ENCODE measurements around the gene SYNGAP1. TPM values are rescaled to one million over a fixed set of nuclear protein-coding genes. Genes with fewer than 3 reads are reported as not detected.

SYNGAP1 gene
- total and polyA plus RNA-seq, 2 of the 8 experiments (the other 6 are each of a cell fraction or from before 2014, with no cell fraction given), result 31.0 to 101 TPM

GRCh38 chr6:33410711-33411631 lies 8.9 kb upstream of the SYNGAP1 start, which contains the start of gene PHF1:
Gene PHF1 (plus strand): TSS chr6:33411014. CDS start chr6:33412264, 1,250 bp downstream.
- H2BK5ac ChIP-seq (ENCODE audit: low read depth, low read length), result peak within 1 kb of the TSS; percentile 94; the same call in 1 of the 2 replicates
- H3K9ac ChIP-seq (replicated peaks in 1 of 4; ENCODE audit: extremely low read depth in 1 of 4, low read depth in 3 of 4, low read length in 3 of 4), result peak within 1 kb of the TSS; percentile 30 to 71 (median 47); a peak in 6 of 7 replicates
- ChIA-PET POLR2A (ENCODE audit: partially characterized antibody) (interaction anchor here (0.5 to 3.6 kb wide), 6 partner anchors 8 to 133 kb away, joined by 3 to 24 read pairs (median 6); partner anchors contain the start of genes SYNGAP1 and TAPBP), CTCF (ENCODE audit: partially characterized antibody) (interaction anchor here (0.9 to 1.7 kb wide), 2 partner anchors 11 to 14 kb away, joined by 3 to 8 read pairs; no protein-coding TSS in a partner anchor)
- H4K5ac ChIP-seq (ENCODE audit: insufficient read length, low read depth, low read length), result peak within 1 kb of the TSS; percentile 97
- H4K20me1 ChIP-seq (replicated peaks in 1 of 2; ENCODE audit: control insufficient read depth in 1 of 2, insufficient read depth in 2 of 2, low read length in 2 of 2), result peaks cover 4 to 11% of the 10 kb centered on the region in 2 experiments
- H2BK15ac ChIP-seq (ENCODE audit: low read length), result no peak within 1 kb of the TSS
- no peaks in the 10 kb centered on the region for H3K27me3 ChIP-seq (replicated peaks in 1 of 4; ENCODE audit: control insufficient read depth in 3 of 4, extremely low read depth in 1 of 4, insufficient read depth in 3 of 4, low read length in 3 of 4)
- peak in 1 of 2 experiments; percentile 74 for DNase-seq (ENCODE audit: low read depth in 1 of 2, low spot score in 2 of 2)
- no peak within 1 kb of the TSS for H2BK12ac ChIP-seq (ENCODE audit: low read depth, low read length)
- H3K56ac ChIP-seq (replicated peaks; ENCODE audit: insufficient read length, low read depth, low read length), result no peak within 1 kb of the TSS
- H3K79me1 ChIP-seq (ENCODE audit: low read depth, low read length), result peaks cover 8% of the 10 kb centered on the region; the same call in 1 of the 2 replicates
- H3K4me3 ChIP-seq (ENCODE audit: extremely low read depth in 1 of 4, insufficient read depth in 2 of 4, low read depth in 3 of 4, low read length in 4 of 4), result peak within 1 kb of the TSS; percentile 48 to 87 (median 70)
- H3K23ac ChIP-seq (ENCODE audit: insufficient read length), result no peak within 1 kb of the TSS
- H3K36me3 ChIP-seq (ENCODE audit: control insufficient read depth in 2 of 4, insufficient read depth in 4 of 4, low read length in 3 of 4), result peaks cover 12 to 52% (median 38%) of the 10 kb centered on the region in 4 experiments; a peak in 7 of 8 replicates
- H3K4me1 ChIP-seq (replicated peaks in 1 of 4; ENCODE audit: control insufficient read depth in 3 of 4, insufficient read depth in 4 of 4, low read length in 3 of 4), result peaks cover 0 to 13% (median 6%) of the 10 kb centered on the region in 4 experiments; a peak in 5 of 7 replicates
- no peak within 1 kb of the TSS for H2BK120ac ChIP-seq (replicated peaks; ENCODE audit: low read depth, low read length)
- peak within 1 kb of the TSS; percentile 60 to 81 for H3K4me2 ChIP-seq (ENCODE audit: insufficient read depth in 1 of 2, low read depth in 2 of 2, low read length in 2 of 2)
- H2AK5ac ChIP-seq (ENCODE audit: low read depth, low read length), result no peak within 1 kb of the TSS
- no peak within 1 kb of the TSS for H2BK20ac ChIP-seq (ENCODE audit: low read length)
- no peak within 1 kb of the TSS for H2AFZ ChIP-seq (ENCODE audit: low read length)
- no peak within 1 kb of the TSS for H4K91ac ChIP-seq (replicated peaks; ENCODE audit: insufficient read length, low read length)
- H3K23me2 ChIP-seq (ENCODE audit: low read depth, low read length), result peaks cover 5% of the 10 kb centered on the region; the same call in 1 of the 2 replicates
- no peaks in the 10 kb centered on the region for H3K9me3 ChIP-seq (ENCODE audit: insufficient read depth in 2 of 2, low read depth in 1 of 2, low read length in 1 of 2)
- H3K14ac ChIP-seq (ENCODE audit: insufficient read length), result no peak within 1 kb of the TSS
- peak within 1 kb of the TSS; percentile 52 for H3K27ac ChIP-seq (ENCODE audit: low read depth, low read length)
- FAIRE-seq, result no peak
- H3K79me2 ChIP-seq (ENCODE audit: control insufficient read depth in 1 of 2, insufficient read depth in 2 of 2, low read length in 2 of 2), result peaks cover 0 to 20% of the 10 kb centered on the region in 2 experiments; a peak in 2 of 4 replicates
- H3K4ac ChIP-seq (replicated peaks; ENCODE audit: insufficient read length, low read depth, low read length), result no peak within 1 kb of the TSS
- 2% methylated on average over 22 of the region's 67 CpGs; no CpG with 5 or more reads in 1 of the 2 experiments for WGBS, 2 experiments (ENCODE audit: extremely low coverage in 1 of 2, insufficient coverage in 1 of 2, insufficient read length in 1 of 2, insufficient replicate concordance in 2 of 2, low coverage in 1 of 2, low lambda C conversion rate in 2 of 2, missing lambda C conversion rate in 1 of 2)
- peak within 1 kb of the TSS; percentile 85; the same call in 1 of the 2 replicates for H4K8ac ChIP-seq (ENCODE audit: extremely low read depth, insufficient read depth, low read length)
- peak within 1 kb of the TSS; percentile 93 for H3K18ac ChIP-seq (ENCODE audit: extremely low read depth, low read length)
- TF ChIP-seq RAD21 (IDR thresholded peaks at IDR 0.05 in 1 of 2, conservative IDR thresholded peaks at IDR 0.05 in 1 of 2; ENCODE audit: low read depth in 2 of 2, low read length in 2 of 2) (no peak), CBX8 (IDR thresholded peaks at IDR 0.05; ENCODE audit: borderline replicate concordance, low read depth, low read length) (no peak), EP300 (IDR thresholded peaks at IDR 0.05; ENCODE audit: borderline replicate concordance in 1 of 2, low read depth in 2 of 2, low read length in 2 of 2) (no peak), BRCA1 (IDR thresholded peaks at IDR 0.05; ENCODE audit: low read depth, low read length) (no peak), RFX5 (IDR thresholded peaks at IDR 0.05; ENCODE audit: borderline replicate concordance, low read depth, low read length) (no peak), SIN3A (conservative IDR thresholded peaks at IDR 0.05 in 1 of 2, IDR thresholded peaks at IDR 0.05 in 1 of 2; ENCODE audit: low read depth in 1 of 2, low read length in 2 of 2) (peak; percentile 17 to 31; a peak in 2 of 4 replicates), USF2 (IDR thresholded peaks at IDR 0.05; ENCODE audit: low read length) (no peak), SRF (IDR thresholded peaks at IDR 0.05; ENCODE audit: low read depth, low read length) (no peak)
